Fibroblast of upper back skin (primary cell): Measurements from ENCODE around the gene TOR1AIP1.
A peak's percentile ranks its signal among the peaks of the same experiment; 100 is the strongest.
"Not testable (repeated sequence)": the region's sequence is repeated elsewhere in the genome, so short reads cannot be mapped to it uniquely, and the experiment has no call there.

Experiments used
- DNase-seq: peaks from one replicate; pipeline ENCODE4 v3.0.0-alpha.2; 2013

Gene TOR1AIP1

GRCh38 chr1:179882253-179883039 is at the start of gene TOR1AIP1:
Gene TOR1AIP1, plus strand, starts transcription at chr1:179882285. Its CDS starts 218 bp downstream, at chr1:179882503.
- peak; percentile 98 for DNase-seq

- not testable (repeated sequence) for DNase-seq
These were observed 45.2 kb upstream of the TOR1AIP1 start for GRCh38 chr1:179836686-179837445.

GRCh38 chr1:179840107-179840506 is 42.0 kb upstream of the TOR1AIP1 start:
- no peak for DNase-seq

- DNase-seq: no peak
These were observed 33.9 kb upstream of the TOR1AIP1 start for GRCh38 chr1:179848233-179848632.

- no peak for DNase-seq
These were observed 29.0 kb upstream of the TOR1AIP1 start for GRCh38 chr1:179853102-179853501.

GRCh38 chr1:179855831-179856230 is 26.3 kb upstream of the TOR1AIP1 start:
- DNase-seq: not testable (repeated sequence)

GRCh38 chr1:179856296-179856695 is 25.8 kb upstream of the TOR1AIP1 start:
- DNase-seq: no peak

GRCh38 chr1:179857009-179857408 is 25.1 kb upstream of the TOR1AIP1 start:
- DNase-seq: no peak

- no peak for DNase-seq
These were observed 21.4 kb upstream of the TOR1AIP1 start for GRCh38 chr1:179860652-179861051.

- DNase-seq: no peak
These were observed 16.7 kb upstream of the TOR1AIP1 start for GRCh38 chr1:179865377-179865776.

GRCh38 chr1:179866616-179867015 is 15.5 kb upstream of the TOR1AIP1 start:
- DNase-seq: no peak

- peak; percentile 52 for DNase-seq
These were observed 14.4 kb upstream of the TOR1AIP1 start for GRCh38 chr1:179867493-179868330.

- DNase-seq: no peak
These were observed 11.2 kb upstream of the TOR1AIP1 start for GRCh38 chr1:179870870-179871269.

- no peak for DNase-seq
These were observed 10.1 kb upstream of the TOR1AIP1 start for GRCh38 chr1:179871940-179872339.

GRCh38 chr1:179872558-179872957 is 9.5 kb upstream of the TOR1AIP1 start:
- no peak for DNase-seq

GRCh38 chr1:179873438-179873851 is 8.6 kb upstream of the TOR1AIP1 start:
- DNase-seq: no peak

GRCh38 chr1:179875596-179876299 is 6.3 kb upstream of the TOR1AIP1 start:
- no peak for DNase-seq

- peak; percentile 14 for DNase-seq
These were observed 5.8 kb upstream of the TOR1AIP1 start for GRCh38 chr1:179876300-179876715.

GRCh38 chr1:179877586-179878265 is 4.4 kb upstream of the TOR1AIP1 start, which contains the start of gene TOR1AIP2:
Gene TOR1AIP2, minus strand, starts transcription at chr1:179877803. Its CDS starts 25,138 bp downstream, at chr1:179852665.
- peak; percentile 76 for DNase-seq

GRCh38 chr1:179879797-179880196 is 2.3 kb upstream of the TOR1AIP1 start:
- no peak for DNase-seq

- DNase-seq: peak; percentile 90
These were observed 338 bp upstream of the TOR1AIP1 start for GRCh38 chr1:179881642-179882252.
